Measurements from ENCODE around the gene LRP1.

The LRP1 gene

GRCh38 chr12:57176846-57177245 lies 48.6 kb downstream of the LRP1 start:
- H3K36me3 ChIP-seq = no peaks in the 10 kb centered on the region
- H3K4me3 ChIP-seq (ENCODE audit: low read depth in 1 of 2, low read length in 1 of 2) = no peak overlapping the region
- H3K27me3 ChIP-seq = no peaks in the 10 kb centered on the region
- TF ChIP-seq CTCF (IDR thresholded peaks at IDR 0.05) = no peak
- H3K27ac ChIP-seq = no peak overlapping the region
- no peaks in the 10 kb centered on the region for H3K4me1 ChIP-seq (ENCODE audit: control insufficient read depth in 1 of 2, insufficient read depth in 1 of 2, low read depth in 1 of 2, low read length in 1 of 2)
- no peaks in the 10 kb centered on the region for H3K9me3 ChIP-seq

GRCh38 chr12:57177354-57177753 lies 49.1 kb downstream of the LRP1 start:
- H3K36me3 ChIP-seq = no peaks in the 10 kb centered on the region

GRCh38 chr12:57178213-57178612 lies 49.9 kb downstream of the LRP1 start:
- H3K27ac ChIP-seq = no peak overlapping the region
- no peaks in the 10 kb centered on the region for H3K4me1 ChIP-seq (ENCODE audit: control insufficient read depth in 1 of 2, insufficient read depth in 1 of 2, low read depth in 1 of 2, low read length in 1 of 2)
- no peaks in the 10 kb centered on the region for H3K27me3 ChIP-seq
- H3K4me3 ChIP-seq (ENCODE audit: low read depth in 1 of 2, low read length in 1 of 2) = no peak overlapping the region
- no peaks in the 10 kb centered on the region for H3K36me3 ChIP-seq
- no peak for TF ChIP-seq CTCF (IDR thresholded peaks at IDR 0.05)
- H3K9me3 ChIP-seq = no peaks in the 10 kb centered on the region

More at GRCh38 chr12:57177354-57177753, 49.1 kb downstream of the LRP1 start:
- H3K27ac ChIP-seq = no peak overlapping the region
- H3K27me3 ChIP-seq = no peaks in the 10 kb centered on the region
- H3K4me1 ChIP-seq (ENCODE audit: control insufficient read depth in 1 of 2, insufficient read depth in 1 of 2, low read depth in 1 of 2, low read length in 1 of 2) = no peaks in the 10 kb centered on the region
- H3K4me3 ChIP-seq (ENCODE audit: low read depth in 1 of 2, low read length in 1 of 2) = no peak overlapping the region
- H3K9me3 ChIP-seq = no peaks in the 10 kb centered on the region
- no peak for TF ChIP-seq CTCF (IDR thresholded peaks at IDR 0.05)

GRCh38 chr12:57179331-57180086 lies 51.2 kb downstream of the LRP1 start:
- Histone ChIP-seq H3K9me3 (no peaks in the 10 kb centered on the region), H3K36me3 (no peaks in the 10 kb centered on the region), H3K4me3 (ENCODE audit: low read depth in 1 of 2, low read length in 1 of 2) (no peak overlapping the region), H3K27ac (no peak overlapping the region), H3K27me3 (no peaks in the 10 kb centered on the region), H3K4me1 (ENCODE audit: control insufficient read depth in 1 of 2, insufficient read depth in 1 of 2, low read depth in 1 of 2, low read length in 1 of 2) (no peaks in the 10 kb centered on the region)
- TF ChIP-seq CTCF (IDR thresholded peaks at IDR 0.05) = no peak

- H3K27ac ChIP-seq = no peak overlapping the region
- no peaks in the 10 kb centered on the region for H3K36me3 ChIP-seq
Measured at GRCh38 chr12:57180321-57180989, 52.2 kb downstream of the LRP1 start.

More at GRCh38 chr12:57180321-57180989, 52.2 kb downstream of the LRP1 start:
- no peaks in the 10 kb centered on the region for H3K4me1 ChIP-seq (ENCODE audit: control insufficient read depth in 1 of 2, insufficient read depth in 1 of 2, low read depth in 1 of 2, low read length in 1 of 2)
- no peak overlapping the region for H3K4me3 ChIP-seq (ENCODE audit: low read depth in 1 of 2, low read length in 1 of 2)
- H3K27me3 ChIP-seq = no peaks in the 10 kb centered on the region
- TF ChIP-seq CTCF (IDR thresholded peaks at IDR 0.05) = no peak
- no peaks in the 10 kb centered on the region for H3K9me3 ChIP-seq
